GM12874 (cell line): ENCODE measurements around the gene MIOS.

Source experiments
- TF ChIP-seq, protein P1 (sequence below): IDR thresholded peaks from 2 replicates; pipeline ENCODE4 v1.5.1; 2011; ENCODE audit warnings: low read depth, mild to moderate bottlenecking, control low read depth, low read length, moderate library complexity; ENCODE audit not compliant: insufficient read depth

MIOS gene

DNA sequence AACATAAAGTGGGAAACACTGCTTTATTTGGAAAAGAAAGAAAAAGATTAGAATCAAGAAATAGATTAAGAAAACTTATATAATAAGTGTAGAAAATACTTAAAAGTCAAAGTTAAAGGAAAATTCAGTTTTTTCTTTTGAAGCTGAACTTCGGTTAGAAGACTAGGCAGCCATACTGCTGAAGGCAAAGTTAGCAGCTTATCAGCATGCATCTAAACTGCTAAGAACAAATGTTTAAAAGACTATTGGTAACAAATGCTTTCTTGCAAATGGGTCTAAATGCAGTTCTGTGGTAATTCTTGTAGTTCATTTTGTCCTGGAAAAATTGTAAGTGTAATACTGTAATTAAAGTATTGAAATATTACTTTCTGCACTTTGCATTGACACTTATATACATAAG is 18.0 kb downstream of the MIOS start:
- TF ChIP-seq, protein P1, sequence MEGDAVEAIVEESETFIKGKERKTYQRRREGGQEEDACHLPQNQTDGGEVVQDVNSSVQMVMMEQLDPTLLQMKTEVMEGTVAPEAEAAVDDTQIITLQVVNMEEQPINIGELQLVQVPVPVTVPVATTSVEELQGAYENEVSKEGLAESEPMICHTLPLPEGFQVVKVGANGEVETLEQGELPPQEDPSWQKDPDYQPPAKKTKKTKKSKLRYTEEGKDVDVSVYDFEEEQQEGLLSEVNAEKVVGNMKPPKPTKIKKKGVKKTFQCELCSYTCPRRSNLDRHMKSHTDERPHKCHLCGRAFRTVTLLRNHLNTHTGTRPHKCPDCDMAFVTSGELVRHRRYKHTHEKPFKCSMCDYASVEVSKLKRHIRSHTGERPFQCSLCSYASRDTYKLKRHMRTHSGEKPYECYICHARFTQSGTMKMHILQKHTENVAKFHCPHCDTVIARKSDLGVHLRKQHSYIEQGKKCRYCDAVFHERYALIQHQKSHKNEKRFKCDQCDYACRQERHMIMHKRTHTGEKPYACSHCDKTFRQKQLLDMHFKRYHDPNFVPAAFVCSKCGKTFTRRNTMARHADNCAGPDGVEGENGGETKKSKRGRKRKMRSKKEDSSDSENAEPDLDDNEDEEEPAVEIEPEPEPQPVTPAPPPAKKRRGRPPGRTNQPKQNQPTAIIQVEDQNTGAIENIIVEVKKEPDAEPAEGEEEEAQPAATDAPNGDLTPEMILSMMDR: no peak

DNA sequence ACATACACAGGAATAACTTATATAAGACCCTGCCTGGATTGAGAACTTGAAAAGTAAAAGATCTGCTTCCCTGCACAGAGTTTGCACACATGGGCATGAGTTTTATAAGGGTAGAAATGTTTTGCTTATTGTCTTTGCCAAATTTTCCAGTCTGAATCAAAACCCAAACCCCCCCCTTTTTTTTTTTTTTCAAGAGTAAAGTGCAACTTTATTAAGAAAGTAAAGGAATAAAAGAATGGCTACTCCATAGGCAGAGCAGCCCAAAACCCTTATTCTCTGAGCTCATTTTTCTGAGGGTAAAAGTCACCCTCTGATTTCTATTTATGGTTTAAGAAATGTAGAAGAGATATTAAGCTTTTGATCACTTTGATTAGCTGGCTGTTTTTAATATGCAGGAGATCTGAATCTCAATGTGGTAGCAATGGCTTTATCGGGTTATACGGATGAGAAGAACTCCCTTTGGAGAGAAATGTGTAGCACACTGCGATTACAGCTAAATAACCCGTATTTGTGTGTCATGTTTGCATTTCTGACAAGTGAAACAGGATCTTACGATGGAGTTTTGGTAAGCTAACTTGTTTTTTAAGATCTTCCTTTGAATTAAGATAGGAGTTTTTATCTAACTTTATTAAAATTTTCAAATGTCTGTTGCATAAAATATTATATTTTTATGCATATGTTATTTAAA is 18.7 kb downstream of the MIOS start:
- TF ChIP-seq, protein P1: no peak

DNA sequence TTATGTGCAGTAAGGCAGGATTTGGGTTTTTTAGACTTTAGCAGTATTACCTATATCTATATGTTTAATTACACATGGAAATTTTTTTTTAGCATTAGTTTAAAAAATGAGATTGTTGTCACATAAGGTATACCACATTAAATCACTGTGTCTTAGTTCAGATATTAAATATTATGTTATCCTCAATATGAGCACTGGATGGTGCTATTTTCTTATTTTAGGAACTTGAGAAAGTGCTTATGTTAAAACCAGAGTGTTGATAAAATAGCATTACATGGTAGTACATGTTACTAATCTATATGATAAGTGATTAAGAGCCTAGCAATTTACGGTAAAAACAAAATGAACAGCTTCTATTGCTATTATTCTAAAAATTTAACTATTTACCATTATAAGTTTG is 28.8 kb downstream of the MIOS start:
- TF ChIP-seq, protein P1: no peak

DNA sequence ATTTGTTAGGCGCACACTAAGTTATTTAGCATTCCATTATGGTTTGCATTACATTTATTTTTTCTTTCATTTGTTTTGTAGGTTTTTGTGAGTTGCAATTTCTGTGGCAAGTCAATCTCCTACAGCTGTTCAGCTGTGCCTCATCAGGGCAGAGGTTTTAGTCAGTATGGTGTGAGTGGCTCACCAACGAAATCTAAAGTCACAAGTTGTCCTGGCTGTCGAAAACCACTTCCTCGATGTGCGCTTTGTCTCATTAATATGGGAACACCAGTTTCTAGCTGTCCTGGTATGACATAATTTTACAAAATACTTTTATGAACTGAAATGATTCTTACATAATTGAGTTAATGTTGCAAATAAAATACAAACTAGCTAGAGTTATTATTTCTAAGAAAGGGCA is 29.5 kb downstream of the MIOS start:
- TF ChIP-seq, protein P1: no peak

DNA sequence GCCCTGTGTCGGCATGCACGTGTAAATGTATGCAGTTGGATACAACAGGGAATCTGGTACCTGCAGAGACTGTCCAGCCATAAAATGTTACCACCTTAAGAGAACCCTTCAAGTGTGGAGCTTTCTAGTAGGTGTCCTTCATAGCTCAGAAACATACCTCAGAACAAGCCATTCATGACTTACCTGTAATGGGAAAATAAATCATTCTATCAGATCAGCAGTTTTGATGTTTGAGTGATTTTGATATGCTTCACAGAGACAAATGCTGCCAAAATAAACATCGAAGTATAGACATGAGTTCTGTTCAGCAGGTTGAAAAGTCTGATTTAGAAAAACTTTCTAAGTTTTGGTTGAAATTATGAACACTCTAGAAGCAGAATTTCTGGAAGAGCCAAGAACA is 40.3 kb downstream of the MIOS start:
- TF ChIP-seq, protein P1: no peak

DNA sequence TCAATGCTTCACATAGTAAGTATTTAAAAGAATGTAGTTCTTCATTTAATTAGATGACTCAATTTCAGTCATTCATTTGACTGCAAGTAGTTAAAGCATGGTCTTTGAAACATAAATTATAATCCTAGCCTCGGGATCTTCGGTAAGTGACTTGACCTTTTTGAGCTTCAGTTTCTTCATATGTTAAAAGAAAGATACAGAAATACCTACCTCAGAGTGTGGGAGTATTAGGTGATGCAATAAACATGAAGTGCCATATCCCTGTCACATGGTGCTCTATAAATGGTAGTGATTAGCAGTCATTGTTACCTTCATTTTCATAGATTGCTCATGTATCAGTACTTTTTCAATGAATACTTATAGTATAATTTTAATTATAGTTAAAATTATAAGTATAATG is 42.6 kb downstream of the MIOS start:
- TF ChIP-seq, protein P1: no peak

DNA sequence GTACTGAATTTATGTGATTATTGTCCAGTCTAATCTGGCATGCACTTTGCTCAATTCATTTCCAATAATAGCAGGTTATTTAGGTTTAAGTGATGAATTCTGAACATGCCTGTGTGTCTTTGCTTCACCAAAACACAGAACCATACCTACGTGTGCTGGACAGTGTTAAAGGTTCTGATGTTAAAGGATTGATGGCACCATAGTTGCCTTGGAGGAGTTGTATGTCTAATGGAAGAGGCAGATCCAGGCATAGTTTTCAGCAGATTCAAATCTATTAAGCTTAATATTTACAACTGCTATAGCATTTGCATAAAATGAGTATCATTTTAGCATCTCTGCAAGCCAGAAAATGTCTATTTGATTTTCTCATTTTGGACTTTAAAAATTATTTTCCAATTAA is 45.8 kb downstream of the MIOS start:
- TF ChIP-seq, protein P1: no peak
